Psoas muscle (tissue), 8 donors: ENCODE results near the gene ZNF277. TPM values are rescaled to one million over a fixed set of nuclear protein-coding genes. Genes with fewer than 3 reads are reported as not detected.

ENCODE experiments used
- ATAC-seq, 4 donors: fragments of 200-7000 bp; cut with Tn5 transposase; one replicate each; pipeline ENCODE4 v1.9.1; 2020; ENCODE audit warnings: moderate library complexity in 3 of 4, mild to moderate bottlenecking in 2 of 4
- DNase-seq, 2 donors: peaks; one replicate each; pipeline ENCODE4 v3.0.0-alpha.2; 2020
- H3K27ac ChIP-seq: fragments of 200-600 bp; one replicate; pipeline ENCODE4 v1.8.0; 2022
- H3K27me3 ChIP-seq, 3 donors: fragments of 200-600 bp in 1 of 3; one replicate each; pipeline versions ENCODE4 v1.6.1 to v1.8.0; 2013 to 2022; ENCODE audit warnings: low read length in 2 of 3, mild to moderate bottlenecking in 2 of 3, moderate library complexity in 1 of 3; ENCODE audit not compliant: insufficient read depth in 3 of 3
- H3K36me3 ChIP-seq, 2 donors: fragments of 200-600 bp in 1 of 2; one replicate each; pipeline versions ENCODE4 v1.6.1 to v1.8.0; 2013 to 2022; ENCODE audit warnings: low read depth in 1 of 2, mild to moderate bottlenecking in 1 of 2, moderate library complexity in 1 of 2; ENCODE audit not compliant: insufficient read depth in 1 of 2
- H3K4me1 ChIP-seq: fragments of 200-600 bp; one replicate; pipeline ENCODE4 v1.8.0; 2022
- H3K4me3 ChIP-seq: fragments of 200-600 bp; one replicate; pipeline ENCODE4 v1.8.0; 2022; ENCODE audit warnings: mild to moderate bottlenecking
- H3K9me3 ChIP-seq: fragments of 200-600 bp; one replicate; pipeline ENCODE4 v1.8.0; 2022
- WGBS, 3 donors: extraction: QIAGEN DNeasy Blood & Tissue Kit; methylation state at CpG; one replicate each; pipeline versions ENCODE4 v1.1.6 to v1.1.7; 2013; 5-methylcytosine and 5-hydroxymethylcytosine counted together
- intact Hi-C, 2 donors: fragments of 100-400 bp; cut with DNase I; formaldehyde crosslinking; loops; one replicate each; pipeline versions ENCODE4 v1.11.0 to v1.14.2; 2022
- polyA plus RNA-seq, 3 donors: library from polyadenylated mRNA; stranded (reverse); fragments of 200-250 nt; gene quantifications; one replicate each; pipeline ENCODE4 v1.2.3, GENCODE V29; 2013
- total RNA-seq, 4 donors: library from RNA; stranded (reverse); fragmentation: NEBNext Ultra II Directional in 2 of 4; extraction: Animal tissue kit (Norgen Biotek cat#: 25700) in 2 of 4; gene quantifications; one replicate each; pipeline versions ENCODE4 v1.2.1 to v1.2.4, GENCODE V29; 2021 to 2023
- TF ChIP-seq, protein P1 (sequence below): fragments of 200-600 bp; IDR thresholded peaks from one replicate; pipeline ENCODE4 v1.8.0; 2022; ENCODE audit warnings: antibody characterized with exemption
- donor health status: healthy with polysubstance abuse.
- donor health status: DM: no; HTN: no; CAD: no; lungs with moderate emphysema.
- donor health status: Bipolar disorder and iron deficiency.
- donor health status: healthy.
- donor health status: DM: yes; HTN: yes; CAD: no.
- donor health status: DM: no; HTN: no; CAD: no.
- donor health status: DM: no; HTN: no; CAD: no.
- donor health status: DM: yes; HTN: yes; CAD: no.

ZNF277 gene
- total and polyA plus RNA-seq, 7 donors = 6.9 to 16.7 (median 11.6) TPM

DNA sequence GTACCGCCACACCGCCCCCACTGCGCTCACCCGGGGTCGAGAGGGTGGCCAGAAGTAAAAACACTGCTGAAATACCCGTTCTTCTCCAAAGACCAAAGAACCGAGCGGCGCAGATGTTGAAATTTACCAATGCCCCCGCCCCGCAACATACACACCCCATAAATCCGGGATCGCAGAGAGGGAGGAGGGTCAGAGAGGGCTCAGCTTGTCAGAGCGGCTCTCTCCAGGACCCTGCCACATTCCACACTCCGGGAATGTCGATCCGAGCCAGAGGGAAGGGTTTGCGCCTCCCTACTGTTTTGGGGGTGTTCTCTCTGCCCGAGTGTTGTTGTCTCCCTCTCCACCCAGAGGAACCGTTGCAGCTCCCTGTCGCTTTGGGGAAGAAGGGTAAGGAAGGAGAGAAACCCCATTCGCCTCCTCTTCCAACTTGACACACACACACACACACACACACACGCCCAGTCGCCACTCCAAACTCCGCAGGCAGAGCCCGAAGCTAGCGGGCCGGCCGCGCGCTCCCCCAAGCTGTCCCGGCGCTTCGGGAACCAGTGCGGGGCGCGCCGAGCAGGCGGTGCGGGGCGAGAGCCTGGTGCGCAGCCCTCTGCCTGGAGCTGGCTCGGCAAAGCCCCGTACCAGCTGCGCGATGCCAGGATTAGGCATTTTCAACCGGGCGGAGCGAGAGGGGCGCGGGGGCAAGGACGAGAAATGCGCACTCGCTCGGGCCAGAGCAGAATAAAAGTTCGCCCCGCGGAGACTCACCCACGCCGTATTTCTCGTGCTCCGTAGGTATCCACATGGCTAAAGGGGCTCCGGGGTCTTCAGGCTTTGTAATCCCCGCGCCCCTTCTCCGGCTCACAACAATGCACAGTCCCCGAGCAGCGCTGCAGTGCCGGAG, 905 bp upstream of the ZNF277 start:
- H3K4me1 ChIP-seq = peaks cover 13% of the 10 kb centered on the region
- peak; percentile 41 to 66 (median 54) for ATAC-seq
- no peaks in the 10 kb centered on the region for H3K9me3 ChIP-seq
- H3K4me3 ChIP-seq = peak overlapping the region; percentile 86
- peak overlapping the region; percentile 90 for H3K27ac ChIP-seq
- peak; percentile 62 to 79 for DNase-seq
- TF ChIP-seq, protein P1, sequence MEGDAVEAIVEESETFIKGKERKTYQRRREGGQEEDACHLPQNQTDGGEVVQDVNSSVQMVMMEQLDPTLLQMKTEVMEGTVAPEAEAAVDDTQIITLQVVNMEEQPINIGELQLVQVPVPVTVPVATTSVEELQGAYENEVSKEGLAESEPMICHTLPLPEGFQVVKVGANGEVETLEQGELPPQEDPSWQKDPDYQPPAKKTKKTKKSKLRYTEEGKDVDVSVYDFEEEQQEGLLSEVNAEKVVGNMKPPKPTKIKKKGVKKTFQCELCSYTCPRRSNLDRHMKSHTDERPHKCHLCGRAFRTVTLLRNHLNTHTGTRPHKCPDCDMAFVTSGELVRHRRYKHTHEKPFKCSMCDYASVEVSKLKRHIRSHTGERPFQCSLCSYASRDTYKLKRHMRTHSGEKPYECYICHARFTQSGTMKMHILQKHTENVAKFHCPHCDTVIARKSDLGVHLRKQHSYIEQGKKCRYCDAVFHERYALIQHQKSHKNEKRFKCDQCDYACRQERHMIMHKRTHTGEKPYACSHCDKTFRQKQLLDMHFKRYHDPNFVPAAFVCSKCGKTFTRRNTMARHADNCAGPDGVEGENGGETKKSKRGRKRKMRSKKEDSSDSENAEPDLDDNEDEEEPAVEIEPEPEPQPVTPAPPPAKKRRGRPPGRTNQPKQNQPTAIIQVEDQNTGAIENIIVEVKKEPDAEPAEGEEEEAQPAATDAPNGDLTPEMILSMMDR = no peak
- 0 to 1% (median 0%) methylated on average over 47 to 69 of the region's 69 CpGs for WGBS, 3 donors
- no peaks in the 10 kb centered on the region for H3K36me3 ChIP-seq
- H3K27me3 ChIP-seq = no peaks in the 10 kb centered on the region
- intact Hi-C loops = loop anchor here (5.0 to 10.0 kb wide), 5 partner anchors 73 to 279 kb away; partner anchors contain the start of gene LSMEM1 (in 1 of the 2)

DNA sequence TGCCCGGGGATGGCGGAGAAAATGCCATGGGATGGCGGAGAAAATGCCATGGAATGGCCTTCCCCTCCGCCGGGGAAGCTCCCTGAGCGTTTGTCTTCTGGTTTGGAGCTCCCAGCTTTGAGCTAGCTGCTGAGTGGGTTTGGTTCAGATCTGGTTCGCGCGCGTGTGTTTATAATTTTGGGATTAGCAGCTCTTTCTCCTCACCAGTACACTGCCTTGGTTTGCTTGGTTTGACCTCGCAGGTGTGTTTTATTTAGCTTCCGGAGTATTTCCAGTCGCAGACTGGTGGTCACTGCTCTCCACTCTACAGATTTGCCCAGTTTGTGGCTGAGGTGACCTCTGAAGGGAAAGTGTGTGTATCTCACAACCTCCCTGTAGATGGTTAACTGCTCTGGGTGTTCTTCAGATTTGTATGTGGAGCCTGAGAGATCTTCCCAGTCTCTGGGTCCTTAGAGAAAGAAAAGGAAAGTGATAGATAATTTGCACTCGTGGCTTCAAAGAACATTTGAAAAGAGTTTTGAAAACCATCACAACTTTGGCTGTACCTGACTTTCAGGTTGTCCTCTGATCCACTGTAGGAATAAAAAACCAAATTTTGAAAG, 597 bp downstream of the ZNF277 start:
- Histone ChIP-seq H3K4me1 (peaks cover 24% of the 10 kb centered on the region), H3K9me3 (no peaks in the 10 kb centered on the region), H3K4me3 (peak overlapping the region; percentile 86), H3K36me3 (no peaks in the 10 kb centered on the region), H3K27ac (peak overlapping the region; percentile 90), H3K27me3 (no peaks in the 10 kb centered on the region)
- intact Hi-C loops = loop anchor here (5.0 to 10.0 kb wide), 5 partner anchors 75 to 278 kb away; partner anchors contain the start of gene LSMEM1 (in 1 of the 2)
- TF ChIP-seq, protein P1 = no peak
- ATAC-seq (peak in 1 of 4 donors; percentile 4), DNase-seq (no peak)
- 0 to 1% (median 1%) methylated on average over 14 of the region's 14 CpGs for WGBS, 3 donors

DNA sequence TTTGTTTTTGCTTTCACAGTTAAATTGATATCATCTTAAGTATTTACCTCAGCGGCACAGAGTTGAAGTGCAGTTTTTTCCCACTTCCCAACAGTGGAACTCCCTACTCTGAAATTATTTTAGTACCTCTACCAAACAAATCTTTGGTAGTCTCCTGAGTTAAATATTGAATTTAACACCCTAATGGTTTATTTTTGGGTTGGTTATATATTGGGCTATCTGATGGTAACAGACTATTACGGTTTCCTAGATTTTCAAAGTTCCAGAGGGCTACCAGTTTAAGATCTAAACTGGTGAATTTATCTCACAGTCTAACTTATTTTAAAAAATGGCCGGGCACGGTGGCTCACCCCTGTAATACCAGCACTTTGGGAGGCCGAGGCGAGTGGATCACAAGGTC, 1.3 kb downstream of the ZNF277 start:
- no peak for ATAC-seq

DNA sequence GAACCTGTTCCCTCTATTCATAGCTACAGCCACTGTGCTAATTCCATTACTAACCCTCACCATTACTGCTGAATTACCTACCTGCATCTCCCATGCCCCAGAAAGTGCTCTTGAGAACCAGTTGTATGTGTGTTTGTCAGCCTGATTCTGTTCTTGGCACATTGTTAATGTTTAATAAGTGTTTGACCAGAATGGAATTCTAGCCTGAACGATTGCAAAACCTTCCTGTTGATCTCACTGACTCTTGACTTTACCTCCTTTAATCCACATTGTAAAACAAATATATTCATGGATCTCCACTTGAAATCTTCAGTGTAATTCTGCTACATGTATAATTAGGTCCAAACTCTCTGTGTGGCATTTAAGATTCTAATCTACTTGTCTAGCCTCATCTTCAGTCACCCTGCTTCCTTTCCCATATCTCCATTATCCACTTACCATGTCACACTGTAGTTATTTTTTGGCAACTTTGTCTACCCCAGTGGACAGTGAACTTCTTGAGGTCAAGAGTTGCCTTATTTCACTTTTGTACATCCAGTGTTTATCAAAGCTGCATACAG, 4.9 kb downstream of the ZNF277 start:
- Histone ChIP-seq H3K27ac (peak overlapping the region; percentile 10), H3K9me3 (no peaks in the 10 kb centered on the region), H3K4me3 (no peak overlapping the region), H3K27me3 (no peaks in the 10 kb centered on the region), H3K4me1 (peaks cover 27% of the 10 kb centered on the region), H3K36me3 (no peaks in the 10 kb centered on the region)
- ATAC-seq (no peak), DNase-seq (no peak)
- intact Hi-C loops = loop anchor here in 1 of 2 donors (10.0 kb wide), 1 partner anchor 457 kb away; no protein-coding TSS in a partner anchor
- WGBS, 3 donors = 11 to 20% (median 15%) methylated on average over 1 of the region's 1 CpG
- TF ChIP-seq, protein P1 = no peak

More for the DNA sequence above, 1.3 kb downstream of the ZNF277 start:
- intact Hi-C loops = loop anchor here (5.0 to 10.0 kb wide), 5 partner anchors 75 to 277 kb away; partner anchors contain the start of gene LSMEM1 (in 1 of the 2)
- Histone ChIP-seq H3K36me3 (no peaks in the 10 kb centered on the region), H3K4me3 (peak overlapping the region; percentile 86), H3K27ac (no peak overlapping the region), H3K9me3 (no peaks in the 10 kb centered on the region), H3K27me3 (no peaks in the 10 kb centered on the region), H3K4me1 (peaks cover 24% of the 10 kb centered on the region)
- 95% methylated on average over 6 of the region's 6 CpGs for WGBS, 3 donors
- TF ChIP-seq, protein P1 = no peak
- no peak for DNase-seq
